ENCODE measurements around the gene EPPIN. TPM values are rescaled to one million over a fixed set of nuclear protein-coding genes. Genes with fewer than 3 reads are reported as not detected.

Gene EPPIN
- total and polyA plus RNA-seq, 2 donors (not counting 3 experiments of a cell fraction or from before 2014, with no cell fraction given), result not detected

GRCh38 chr20:45509091-45509490 is 38.1 kb downstream of the EPPIN start:
- Histone ChIP-seq H4K20me1 (replicated peaks; ENCODE audit: control insufficient read depth, extremely low read depth, insufficient read depth, low read length) (no peaks in the 10 kb centered on the region), H3K9me3 (replicated peaks; ENCODE audit: control insufficient read depth, insufficient read depth, low read length) (no peaks in the 10 kb centered on the region), H3K4me3 (replicated peaks in 1 of 3; ENCODE audit: insufficient read depth in 1 of 3, low read depth in 1 of 3, low read length in 3 of 3) (no peak overlapping the region), H3K27ac (ENCODE audit: insufficient read depth, low read depth, low read length) (no peak overlapping the region), H2AFZ (ENCODE audit: low read depth, low read length) (no peak overlapping the region), H3K4me2 (ENCODE audit: insufficient read depth, low read length) (no peak overlapping the region), H3K4me1 (ENCODE audit: control insufficient read depth, extremely low read depth, insufficient read depth, low read length) (no peaks in the 10 kb centered on the region), H3K79me2 (ENCODE audit: control insufficient read depth, insufficient read depth, low read length) (no peaks in the 10 kb centered on the region), H3K9me1 (replicated peaks; ENCODE audit: control insufficient read depth, extremely low read depth, insufficient read depth, low read length) (no peaks in the 10 kb centered on the region), H3K27me3 (ENCODE audit: control insufficient read depth in 2 of 2, insufficient read depth in 2 of 2, low read length in 2 of 2) (no peaks in the 10 kb centered on the region), H3K9ac (replicated peaks; ENCODE audit: extremely low read depth, insufficient read depth, low read length) (no peak overlapping the region), H3K36me3 (ENCODE audit: control insufficient read depth in 2 of 2, extremely low read depth in 1 of 2, insufficient read depth in 2 of 2, low read length in 2 of 2) (no peaks in the 10 kb centered on the region)
- CTCF ChIA-PET, result interaction anchor here (1.5 kb wide), 1 partner anchor 25 kb away, joined by 3 read pairs; no protein-coding TSS in a partner anchor
- dilution Hi-C loops (cut with MboI; ENCODE audit: extremely low pct_ligation_motif_present, low sequenced_read_pairs), result no loop called here
- BruUV-seq (replicated peaks), result no TSS peak
- no peak for FAIRE-seq
- POLR2A ChIA-PET, result no interaction called here
- TF ChIP-seq JUN (IDR thresholded peaks at IDR 0.05; ENCODE audit: borderline replicate concordance, insufficient read depth, insufficient read length, low read depth), result no peak
- TF ChIP-seq MYC (IDR thresholded peaks at IDR 0.05; ENCODE audit: low read depth, low read length), result no peak
- TF ChIP-seq MAX (IDR thresholded peaks at IDR 0.05; ENCODE audit: insufficient read depth, insufficient read length), result no peak
- TF ChIP-seq POLR2AphosphoS5 (IDR thresholded peaks at IDR 0.05; ENCODE audit: insufficient read depth, low read depth, low read length), result no peak
- no peak for TF ChIP-seq FOS (IDR thresholded peaks at IDR 0.05; ENCODE audit: borderline replicate concordance, insufficient read depth, low read length)
- no peak for TF ChIP-seq GATA2 (IDR thresholded peaks at IDR 0.05; ENCODE audit: insufficient read depth, insufficient read length, low read depth, low read length)
- TF ChIP-seq EZH2 (IDR thresholded peaks at IDR 0.05; ENCODE audit: borderline replicate concordance, low read depth, low read length, severe bottlenecking), result no peak
- intact Hi-C loops (cut with micrococcal nuclease), result no loop called here
- DNase-seq (ENCODE audit: low read depth, low spot score), result no peak

Measured in endothelial cell of umbilical vein (primary cell).